Vagina (tissue), 2 donors: ENCODE measurements around the gene WWOX.

Experiments
- POLR2A ChIP-seq, 2 donors: fragments of 450-650 bp; IDR thresholded peaks; one replicate each; pipeline ENCODE4 v1.6.1; 2017; ENCODE audit warnings: antibody characterized with exemption in 2 of 2, mild to moderate bottlenecking in 2 of 2, moderate library complexity in 2 of 2
- POLR2AphosphoS5 ChIP-seq, 2 donors: sonication (generic); formaldehyde crosslinking; IDR thresholded peaks; one replicate each; pipeline ENCODE4 v1.9.0; 2017; ENCODE audit warnings: antibody characterized with exemption in 2 of 2, mild to moderate bottlenecking in 2 of 2, low read depth in 1 of 2; ENCODE audit not compliant: insufficient read depth in 1 of 2
- TF ChIP-seq, protein P1 (sequence below), 3 experiments: fragments of 450-650 bp in 2 of 3; fragments of 200-600 bp in 1 of 3; sonication (generic) in 1 of 3; IDR thresholded peaks; one replicate each; pipeline ENCODE4 v1.5.1; 2017 to 2019; ENCODE audit warnings: antibody characterized with exemption in 3 of 3, mild to moderate bottlenecking in 2 of 3, moderate library complexity in 2 of 3

DNA sequence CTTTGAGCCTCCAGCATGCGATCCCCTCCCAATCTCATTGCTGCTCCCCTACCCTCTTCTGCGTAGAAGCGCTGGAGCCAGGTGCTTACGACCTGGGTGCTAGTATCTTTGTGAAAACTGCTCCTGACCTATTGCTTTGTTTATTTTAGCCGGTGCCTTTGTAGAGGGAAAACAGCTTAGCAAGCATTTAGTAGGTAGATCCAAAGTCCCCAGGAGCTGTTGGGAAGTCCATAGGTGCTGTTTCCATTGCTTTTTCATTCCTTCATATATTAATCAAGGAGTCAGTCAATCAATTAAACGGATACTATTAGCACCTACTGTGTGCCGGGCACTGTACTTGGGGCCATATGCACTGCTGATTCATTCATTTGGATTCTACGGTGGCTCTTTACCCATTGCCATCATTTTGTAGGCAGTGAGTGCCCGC is 497.6 kb downstream of the WWOX start:
- TF ChIP-seq POLR2A (IDR thresholded peaks at IDR 0.05) (no peak), POLR2AphosphoS5 (IDR thresholded peaks at IDR 0.05; ENCODE audit: insufficient read depth in 1 of 2, low read depth in 1 of 2) (no peak)
- TF ChIP-seq, protein P1, sequence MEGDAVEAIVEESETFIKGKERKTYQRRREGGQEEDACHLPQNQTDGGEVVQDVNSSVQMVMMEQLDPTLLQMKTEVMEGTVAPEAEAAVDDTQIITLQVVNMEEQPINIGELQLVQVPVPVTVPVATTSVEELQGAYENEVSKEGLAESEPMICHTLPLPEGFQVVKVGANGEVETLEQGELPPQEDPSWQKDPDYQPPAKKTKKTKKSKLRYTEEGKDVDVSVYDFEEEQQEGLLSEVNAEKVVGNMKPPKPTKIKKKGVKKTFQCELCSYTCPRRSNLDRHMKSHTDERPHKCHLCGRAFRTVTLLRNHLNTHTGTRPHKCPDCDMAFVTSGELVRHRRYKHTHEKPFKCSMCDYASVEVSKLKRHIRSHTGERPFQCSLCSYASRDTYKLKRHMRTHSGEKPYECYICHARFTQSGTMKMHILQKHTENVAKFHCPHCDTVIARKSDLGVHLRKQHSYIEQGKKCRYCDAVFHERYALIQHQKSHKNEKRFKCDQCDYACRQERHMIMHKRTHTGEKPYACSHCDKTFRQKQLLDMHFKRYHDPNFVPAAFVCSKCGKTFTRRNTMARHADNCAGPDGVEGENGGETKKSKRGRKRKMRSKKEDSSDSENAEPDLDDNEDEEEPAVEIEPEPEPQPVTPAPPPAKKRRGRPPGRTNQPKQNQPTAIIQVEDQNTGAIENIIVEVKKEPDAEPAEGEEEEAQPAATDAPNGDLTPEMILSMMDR (IDR thresholded peaks at IDR 0.05) = no peak
